Smooth muscle cell of the brain vasculature (primary cell): ENCODE results near the gene MAPK1.
"Not testable (repeated sequence)": the region's sequence is repeated elsewhere in the genome, so short reads cannot be mapped to it uniquely, and the experiment has no call there.

Experiments used
- DNase-seq: peaks from one replicate; pipeline ENCODE4 v3.0.0-alpha.2; 2012; ENCODE audit warnings: low read depth, low spot score

Gene MAPK1

DNA sequence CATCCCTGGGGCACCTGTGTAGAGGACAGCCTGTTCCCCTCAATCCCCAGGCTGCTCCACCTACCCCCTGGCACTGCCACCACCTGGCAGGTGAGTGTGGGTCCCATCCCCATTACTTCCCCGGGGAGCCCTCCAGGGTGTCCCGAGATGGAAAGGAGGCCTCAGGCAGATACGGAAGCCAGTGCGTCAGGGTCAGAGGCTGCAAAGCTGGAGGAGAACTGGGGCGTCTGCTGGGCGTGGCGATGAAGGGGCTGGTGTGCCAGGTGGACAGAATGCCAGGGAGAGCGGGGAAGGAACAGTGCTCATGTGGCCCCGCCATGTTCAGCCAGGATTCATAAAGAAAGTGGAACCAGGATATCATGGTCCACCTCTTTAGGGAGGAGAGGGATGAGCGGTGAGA is 139.7 kb downstream of the MAPK1 start:
- no peak for DNase-seq

GRCh38 chr22:21727159-21727558 is 140.3 kb downstream of the MAPK1 start:
- DNase-seq = no peak

- DNase-seq = no peak
Observed at GRCh38 chr22:21726650-21727049, 140.8 kb downstream of the MAPK1 start.

GRCh38 chr22:21725956-21726649 is 141.3 kb downstream of the MAPK1 start:
- no peak for DNase-seq

GRCh38 chr22:21724496-21724895 is 142.9 kb downstream of the MAPK1 start:
- DNase-seq = not testable (repeated sequence)

- DNase-seq = not testable (repeated sequence)
Observed at GRCh38 chr22:21721195-21721852, 146.1 kb downstream of the MAPK1 start.

DNA sequence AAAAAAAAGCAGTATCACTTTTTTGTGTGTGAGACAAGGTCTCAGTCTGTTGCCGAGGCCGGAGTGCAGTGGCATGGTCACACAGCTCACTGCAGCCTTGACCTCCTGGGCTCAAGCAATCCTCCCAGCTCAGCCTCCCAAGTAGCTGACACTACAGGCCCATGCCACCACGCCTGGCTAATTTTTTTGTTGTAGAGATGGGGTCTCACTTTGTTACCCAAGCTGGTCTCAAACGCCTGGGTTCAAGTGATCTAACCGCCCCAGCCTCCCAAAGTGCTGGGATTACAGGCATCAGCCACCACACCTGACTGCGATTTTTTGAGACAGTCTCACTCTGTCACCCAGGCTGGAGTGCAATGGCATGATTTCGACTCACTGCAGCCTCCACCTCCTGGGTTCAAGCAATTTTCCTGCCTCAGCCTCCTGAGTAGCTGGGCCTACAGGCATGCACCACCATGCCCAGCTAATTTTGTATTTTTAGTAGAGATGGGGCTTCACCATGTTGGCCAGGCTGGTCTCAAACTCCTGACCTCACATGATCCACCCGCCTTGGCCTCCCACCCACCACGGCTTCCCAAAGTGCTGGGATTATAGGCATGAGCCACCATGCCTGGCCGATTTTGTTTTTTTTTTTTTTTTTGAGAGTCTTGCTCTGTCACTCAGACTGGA is 147.1 kb downstream of the MAPK1 start:
- DNase-seq = not testable (repeated sequence)

DNA sequence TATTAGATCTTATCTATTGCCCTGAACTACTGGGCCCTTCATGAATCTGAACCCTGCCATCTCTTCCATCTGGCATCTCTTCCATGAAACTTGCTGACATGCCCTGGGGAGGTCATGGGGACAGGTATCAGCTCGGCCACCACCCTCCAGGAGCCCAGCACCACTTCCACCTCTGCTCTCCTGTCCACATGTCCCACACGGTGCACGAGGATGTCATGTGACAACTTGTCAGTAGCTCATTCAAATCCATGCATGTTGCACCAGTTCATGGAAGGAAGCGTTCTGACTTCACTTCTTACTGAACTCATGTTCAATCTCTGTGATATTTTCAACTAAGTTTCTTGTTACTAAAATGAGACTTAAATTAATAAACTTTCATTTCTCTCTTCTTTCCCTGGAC is 148.4 kb downstream of the MAPK1 start:
- DNase-seq = no peak

DNA sequence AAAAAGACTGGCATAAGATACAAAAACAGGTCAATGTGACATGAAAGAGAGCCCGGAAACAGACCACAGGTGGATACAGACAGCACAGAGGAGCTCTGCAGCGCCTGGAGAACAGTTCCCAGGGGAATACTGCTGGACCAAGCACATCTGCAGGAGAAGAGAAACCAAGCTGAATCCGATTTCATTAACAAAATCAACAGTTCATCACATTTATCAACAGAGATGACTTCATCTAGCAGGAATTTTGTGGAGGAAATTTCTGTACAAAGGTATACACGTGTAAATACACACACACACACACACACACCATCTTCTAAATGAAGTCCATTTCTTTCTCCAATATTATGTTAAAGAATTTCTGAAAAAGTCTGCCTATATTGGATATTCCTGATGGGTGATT is 148.9 kb downstream of the MAPK1 start:
- DNase-seq = no peak

DNA sequence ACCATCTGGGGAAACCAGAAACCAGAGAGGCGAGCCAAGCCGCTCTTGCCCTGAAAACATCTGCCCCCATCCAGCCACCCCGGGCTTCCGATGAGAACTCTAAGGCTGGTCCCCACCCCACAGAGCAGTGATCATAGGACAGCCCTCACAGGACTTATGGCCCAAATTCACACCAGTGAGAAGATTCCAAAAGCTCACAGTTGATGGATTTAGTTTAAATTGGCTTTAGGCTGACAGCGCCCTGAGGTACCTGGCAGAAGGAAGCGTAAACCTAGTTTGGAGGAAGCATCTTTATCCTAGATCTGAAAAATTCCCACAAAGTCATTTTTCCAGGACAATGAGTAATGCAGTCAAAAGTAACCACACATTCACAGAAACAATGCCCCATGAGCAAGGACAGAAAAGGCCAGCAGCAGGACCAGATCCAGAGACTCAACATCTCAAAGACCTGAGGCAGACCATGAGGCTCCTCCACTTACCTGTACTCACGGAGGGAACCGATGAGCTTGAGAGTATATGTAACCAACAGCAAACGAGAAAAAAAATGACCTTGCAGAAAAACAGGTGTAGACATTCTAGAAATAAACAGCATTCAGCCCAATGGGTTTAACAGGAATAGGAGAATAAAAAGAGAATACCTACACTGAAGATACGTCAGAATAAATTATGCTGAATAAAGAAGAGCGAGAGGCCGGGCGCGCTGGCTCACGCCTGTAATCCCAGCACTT is 150.9 kb downstream of the MAPK1 start:
- not testable (repeated sequence) for DNase-seq

- no peak for DNase-seq
Observed at GRCh38 chr22:21714786-21715185, 152.7 kb downstream of the MAPK1 start.

GRCh38 chr22:21714059-21714770 is 153.2 kb downstream of the MAPK1 start:
- no peak for DNase-seq

GRCh38 chr22:21713428-21714058 is 153.9 kb downstream of the MAPK1 start:
- DNase-seq = no peak

- DNase-seq = peak; percentile 56
Observed at GRCh38 chr22:21712751-21713427, 154.6 kb downstream of the MAPK1 start.

- DNase-seq = no peak
Observed at GRCh38 chr22:21711851-21712250, 155.6 kb downstream of the MAPK1 start.

DNA sequence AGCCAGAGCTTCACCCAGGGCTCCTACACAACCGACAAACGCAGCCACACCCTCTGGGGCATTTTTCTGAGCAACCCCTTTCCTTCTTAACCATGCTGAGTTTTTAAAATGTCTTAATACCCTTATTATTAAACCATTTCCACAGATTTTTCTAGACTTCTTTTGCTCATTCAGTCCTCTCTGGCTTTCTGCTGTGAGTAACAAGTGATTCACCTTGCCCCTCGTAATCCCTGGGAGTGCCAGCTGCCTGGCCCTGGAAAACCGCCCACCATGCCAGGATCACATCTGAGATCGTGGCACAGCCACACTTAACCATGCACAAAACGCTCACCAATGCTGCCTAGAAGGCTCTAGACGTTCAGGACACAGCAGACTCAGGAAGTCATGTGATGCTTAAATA is 157.3 kb downstream of the MAPK1 start:
- DNase-seq = no peak

DNA sequence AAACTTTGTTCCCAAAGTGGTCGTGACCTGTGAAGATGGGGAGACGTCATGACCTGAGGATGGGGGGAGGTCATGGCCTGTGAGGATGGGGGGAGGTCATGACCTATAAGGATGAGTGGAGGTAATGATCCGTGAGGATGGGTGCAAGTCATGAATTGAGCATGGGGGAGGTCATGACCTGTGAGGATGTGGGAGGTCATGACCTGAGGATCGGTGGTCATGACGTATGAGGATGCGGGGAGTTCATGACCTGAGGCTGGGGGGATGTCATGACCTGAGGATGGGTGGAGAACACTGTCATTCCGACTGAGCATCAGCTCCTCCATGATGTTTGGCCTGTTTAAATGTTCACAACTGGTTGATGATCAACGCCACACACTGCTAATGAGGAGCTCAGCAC is 157.8 kb downstream of the MAPK1 start:
- DNase-seq = no peak

DNA sequence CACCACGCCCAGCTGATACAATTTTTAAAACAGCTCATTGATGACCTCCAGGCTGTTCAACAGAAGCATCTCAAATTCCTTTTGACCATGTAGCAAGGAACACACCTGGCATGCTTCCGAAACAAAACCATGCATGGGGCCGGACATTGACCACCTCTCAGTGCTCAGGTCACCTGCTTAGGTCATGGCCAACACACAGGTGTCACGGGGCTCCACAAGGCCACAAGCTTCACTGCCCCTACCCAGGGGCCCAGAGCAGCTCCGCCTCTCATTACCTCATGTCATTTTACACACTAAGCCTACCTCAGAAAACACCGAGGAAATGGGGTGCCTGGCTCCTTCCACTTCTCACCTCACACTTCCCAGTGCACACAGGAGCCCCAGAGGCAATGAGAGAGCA is 158.5 kb downstream of the MAPK1 start:
- no peak for DNase-seq

DNA sequence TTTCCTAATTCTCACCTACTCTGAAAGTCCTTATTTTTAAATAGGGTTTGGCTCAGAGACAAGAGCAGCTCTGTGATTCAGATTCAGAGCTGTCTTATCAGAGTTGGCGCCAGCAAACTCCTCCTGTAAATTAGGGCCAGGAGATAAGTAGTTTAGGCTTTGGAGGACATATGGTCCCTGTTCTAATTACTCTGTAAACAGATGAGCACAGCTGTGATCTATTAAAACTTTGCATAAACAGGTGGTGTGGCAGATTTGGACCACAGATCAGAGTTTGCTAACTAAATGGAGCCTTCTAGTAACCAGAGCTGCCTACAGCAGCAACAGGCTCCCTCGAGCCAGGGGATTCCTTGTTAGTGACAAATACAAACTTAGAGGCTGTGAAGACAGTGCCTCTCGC is 159.8 kb downstream of the MAPK1 start:
- no peak for DNase-seq
